Measurements from ENCODE around the gene PLEK2. TPM values are rescaled to one million over a fixed set of nuclear protein-coding genes. Genes with fewer than 3 reads are reported as not detected.

The PLEK2 gene
- total and polyA plus RNA-seq, 4 donors = 0.77 to 1.6 (median 1.0) TPM; not detected in 1

GRCh38 chr14:67446371-67447032 lies 34.5 kb upstream of the PLEK2 start:
- H3K27me3 ChIP-seq (ENCODE audit: control insufficient read depth, insufficient read depth, low read length) = no peaks in the 10 kb centered on the region
- H3K27ac ChIP-seq (ENCODE audit: low read depth, low read length) = no peak overlapping the region
- H3K4me1 ChIP-seq (ENCODE audit: control insufficient read depth, insufficient read depth, low read length) = peaks cover 5% of the 10 kb centered on the region
- DNase-seq (ENCODE audit: low read depth in 4 of 6, low spot score in 6 of 6) = peak; percentile 22 to 82 (median 44)
- 42% methylated on average over 7 of the region's 8 CpGs for WGBS (ENCODE audit: insufficient coverage)
- no peaks in the 10 kb centered on the region for H3K36me3 ChIP-seq (ENCODE audit: control insufficient read depth, insufficient read depth, low read length)
- no peaks in the 10 kb centered on the region for H3K9me3 ChIP-seq (ENCODE audit: control insufficient read depth, insufficient read depth, low read length)
- H3K4me3 ChIP-seq (ENCODE audit: low read depth, low read length) = no peak overlapping the region

GRCh38 chr14:67444395-67444794 lies 32.4 kb upstream of the PLEK2 start:
- WGBS (ENCODE audit: insufficient coverage) = 89% methylated on average over 2 of the region's 3 CpGs
- no peak overlapping the region for H3K4me3 ChIP-seq (ENCODE audit: low read depth, low read length)
- H3K27me3 ChIP-seq (ENCODE audit: control insufficient read depth, insufficient read depth, low read length) = no peaks in the 10 kb centered on the region
- H3K9me3 ChIP-seq (ENCODE audit: control insufficient read depth, insufficient read depth, low read length) = no peaks in the 10 kb centered on the region
- H3K4me1 ChIP-seq (ENCODE audit: control insufficient read depth, insufficient read depth, low read length) = peaks cover 5% of the 10 kb centered on the region
- no peaks in the 10 kb centered on the region for H3K36me3 ChIP-seq (ENCODE audit: control insufficient read depth, insufficient read depth, low read length)
- DNase-seq (ENCODE audit: low read depth in 4 of 6, low spot score in 6 of 6) = no peak
- no peak overlapping the region for H3K27ac ChIP-seq (ENCODE audit: low read depth, low read length)

DNA sequence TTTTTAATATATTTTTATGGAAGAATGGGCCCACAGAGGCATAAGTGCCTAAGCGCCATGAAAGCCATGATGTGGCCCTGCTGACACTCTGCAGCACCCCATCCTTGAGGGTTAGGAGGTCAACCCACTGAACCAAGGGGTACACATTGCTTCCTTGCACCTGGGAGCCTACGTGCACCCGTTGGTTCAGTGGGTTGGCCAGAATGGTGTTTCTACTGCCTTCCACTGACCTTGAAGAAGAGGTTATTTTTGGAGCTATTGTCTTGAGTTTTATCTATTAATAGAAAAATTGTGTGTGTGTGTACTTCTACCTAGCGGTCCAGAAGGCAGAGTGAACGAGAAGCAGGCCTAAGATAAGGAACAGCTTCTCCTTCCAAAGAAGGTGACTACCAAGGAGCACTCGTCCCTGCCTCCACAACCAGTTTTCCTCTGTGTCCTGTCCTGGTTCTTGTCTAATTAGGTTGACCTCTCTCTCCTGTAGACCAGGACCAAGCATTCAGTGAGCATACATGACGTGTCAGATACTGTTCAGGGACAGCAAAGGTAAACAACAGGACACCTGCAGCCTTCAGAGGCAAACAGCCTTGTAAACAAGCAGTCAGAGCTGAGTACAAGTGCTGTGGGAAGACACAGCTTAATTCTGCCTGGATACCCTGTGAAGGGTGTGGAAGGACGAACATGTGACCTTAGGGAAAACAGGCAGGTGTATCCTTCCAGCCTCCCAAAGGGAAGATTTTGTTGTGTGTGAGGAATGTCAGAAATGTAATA lies 30.4 kb upstream of the PLEK2 start:
- Histone ChIP-seq H3K4me3 (ENCODE audit: low read depth, low read length) (no peak overlapping the region), H3K9me3 (ENCODE audit: control insufficient read depth, insufficient read depth, low read length) (no peaks in the 10 kb centered on the region), H3K27ac (ENCODE audit: low read depth, low read length) (no peak overlapping the region), H3K4me1 (ENCODE audit: control insufficient read depth, insufficient read depth, low read length) (peaks cover 8% of the 10 kb centered on the region), H3K27me3 (ENCODE audit: control insufficient read depth, insufficient read depth, low read length) (no peaks in the 10 kb centered on the region), H3K36me3 (ENCODE audit: control insufficient read depth, insufficient read depth, low read length) (no peaks in the 10 kb centered on the region)
- no peak for DNase-seq (ENCODE audit: low read depth in 4 of 6, low spot score in 6 of 6)
- WGBS (ENCODE audit: insufficient coverage) = 88% methylated on average over 8 of the region's 8 CpGs

- Histone ChIP-seq H3K4me3 (ENCODE audit: low read depth, low read length) (no peak overlapping the region), H3K36me3 (ENCODE audit: control insufficient read depth, insufficient read depth, low read length) (no peaks in the 10 kb centered on the region), H3K4me1 (ENCODE audit: control insufficient read depth, insufficient read depth, low read length) (peaks cover 8% of the 10 kb centered on the region), H3K9me3 (ENCODE audit: control insufficient read depth, insufficient read depth, low read length) (no peaks in the 10 kb centered on the region), H3K27me3 (ENCODE audit: control insufficient read depth, insufficient read depth, low read length) (no peaks in the 10 kb centered on the region), H3K27ac (ENCODE audit: low read depth, low read length) (no peak overlapping the region)
- no peak for DNase-seq (ENCODE audit: low read depth in 4 of 6, low spot score in 6 of 6)
- WGBS (ENCODE audit: insufficient coverage) = 97% methylated on average over 7 of the region's 8 CpGs
Observed at GRCh38 chr14:67441672-67442071, 29.7 kb upstream of the PLEK2 start.

DNA sequence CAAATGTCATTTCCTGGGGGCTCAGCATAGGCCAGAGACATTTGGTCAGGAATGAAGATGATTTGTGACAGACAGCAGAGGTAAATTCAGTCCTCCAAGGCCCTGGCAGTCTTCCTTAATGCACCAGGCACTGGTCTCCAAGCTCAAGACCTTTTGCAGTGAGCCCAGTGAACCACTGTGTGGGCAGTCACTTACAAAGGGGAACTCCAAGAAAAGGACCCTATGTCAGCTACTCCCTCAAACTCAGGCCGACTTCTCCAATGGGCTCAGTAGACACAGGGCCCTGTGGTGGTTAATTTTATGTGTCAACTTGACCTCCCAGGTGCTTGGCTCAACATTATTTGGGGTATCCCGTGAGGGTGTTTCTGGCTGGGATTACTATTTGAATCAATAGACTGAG lies 29.3 kb upstream of the PLEK2 start:
- peaks cover 8% of the 10 kb centered on the region for H3K4me1 ChIP-seq (ENCODE audit: control insufficient read depth, insufficient read depth, low read length)
- H3K36me3 ChIP-seq (ENCODE audit: control insufficient read depth, insufficient read depth, low read length) = no peaks in the 10 kb centered on the region
- H3K4me3 ChIP-seq (ENCODE audit: low read depth, low read length) = no peak overlapping the region
- H3K27me3 ChIP-seq (ENCODE audit: control insufficient read depth, insufficient read depth, low read length) = no peaks in the 10 kb centered on the region
- no peak overlapping the region for H3K27ac ChIP-seq (ENCODE audit: low read depth, low read length)
- no CpG with 5 or more reads among the region's 2 CpGs for WGBS (ENCODE audit: insufficient coverage)
- H3K9me3 ChIP-seq (ENCODE audit: control insufficient read depth, insufficient read depth, low read length) = no peaks in the 10 kb centered on the region
- DNase-seq (ENCODE audit: low read depth in 4 of 6, low spot score in 6 of 6) = no peak

GRCh38 chr14:67440513-67440912 lies 28.5 kb upstream of the PLEK2 start:
- Histone ChIP-seq H3K36me3 (ENCODE audit: control insufficient read depth, insufficient read depth, low read length) (no peaks in the 10 kb centered on the region), H3K4me3 (ENCODE audit: low read depth, low read length) (no peak overlapping the region), H3K27ac (ENCODE audit: low read depth, low read length) (no peak overlapping the region), H3K27me3 (ENCODE audit: control insufficient read depth, insufficient read depth, low read length) (no peaks in the 10 kb centered on the region), H3K4me1 (ENCODE audit: control insufficient read depth, insufficient read depth, low read length) (peaks cover 14% of the 10 kb centered on the region), H3K9me3 (ENCODE audit: control insufficient read depth, insufficient read depth, low read length) (no peaks in the 10 kb centered on the region)
- DNase-seq (ENCODE audit: low read depth in 4 of 6, low spot score in 6 of 6) = no peak
- WGBS (ENCODE audit: insufficient coverage) = 86% methylated on average over 4 of the region's 4 CpGs

DNA sequence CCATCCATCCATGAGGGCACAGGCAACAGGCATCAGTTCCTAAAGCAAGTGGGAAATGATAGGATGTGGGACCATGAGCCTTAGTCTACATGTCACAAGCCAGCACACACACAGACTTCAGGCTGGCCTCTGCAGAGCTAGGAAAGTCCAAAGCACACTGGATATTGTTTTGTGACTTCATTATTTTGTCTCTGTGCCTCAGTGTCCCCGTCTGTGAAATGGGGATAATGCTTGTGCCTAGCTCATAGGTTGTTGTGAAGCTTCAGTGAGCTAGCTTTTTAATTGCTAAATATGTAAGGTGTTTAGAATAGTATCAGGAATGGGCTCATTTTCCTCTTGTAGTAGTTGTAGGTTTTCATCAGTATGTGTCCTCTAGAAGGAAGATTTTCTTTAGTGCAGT lies 27.0 kb upstream of the PLEK2 start:
- Histone ChIP-seq H3K9me3 (ENCODE audit: control insufficient read depth, insufficient read depth, low read length) (no peaks in the 10 kb centered on the region), H3K4me1 (ENCODE audit: control insufficient read depth, insufficient read depth, low read length) (peaks cover 17% of the 10 kb centered on the region), H3K36me3 (ENCODE audit: control insufficient read depth, insufficient read depth, low read length) (no peaks in the 10 kb centered on the region), H3K4me3 (ENCODE audit: low read depth, low read length) (no peak overlapping the region), H3K27ac (ENCODE audit: low read depth, low read length) (no peak overlapping the region), H3K27me3 (ENCODE audit: control insufficient read depth, insufficient read depth, low read length) (no peaks in the 10 kb centered on the region)
- 85% methylated on average over 1 of the region's 1 CpG for WGBS (ENCODE audit: insufficient coverage)
- DNase-seq (ENCODE audit: low read depth in 4 of 6, low spot score in 6 of 6) = no peak

DNA sequence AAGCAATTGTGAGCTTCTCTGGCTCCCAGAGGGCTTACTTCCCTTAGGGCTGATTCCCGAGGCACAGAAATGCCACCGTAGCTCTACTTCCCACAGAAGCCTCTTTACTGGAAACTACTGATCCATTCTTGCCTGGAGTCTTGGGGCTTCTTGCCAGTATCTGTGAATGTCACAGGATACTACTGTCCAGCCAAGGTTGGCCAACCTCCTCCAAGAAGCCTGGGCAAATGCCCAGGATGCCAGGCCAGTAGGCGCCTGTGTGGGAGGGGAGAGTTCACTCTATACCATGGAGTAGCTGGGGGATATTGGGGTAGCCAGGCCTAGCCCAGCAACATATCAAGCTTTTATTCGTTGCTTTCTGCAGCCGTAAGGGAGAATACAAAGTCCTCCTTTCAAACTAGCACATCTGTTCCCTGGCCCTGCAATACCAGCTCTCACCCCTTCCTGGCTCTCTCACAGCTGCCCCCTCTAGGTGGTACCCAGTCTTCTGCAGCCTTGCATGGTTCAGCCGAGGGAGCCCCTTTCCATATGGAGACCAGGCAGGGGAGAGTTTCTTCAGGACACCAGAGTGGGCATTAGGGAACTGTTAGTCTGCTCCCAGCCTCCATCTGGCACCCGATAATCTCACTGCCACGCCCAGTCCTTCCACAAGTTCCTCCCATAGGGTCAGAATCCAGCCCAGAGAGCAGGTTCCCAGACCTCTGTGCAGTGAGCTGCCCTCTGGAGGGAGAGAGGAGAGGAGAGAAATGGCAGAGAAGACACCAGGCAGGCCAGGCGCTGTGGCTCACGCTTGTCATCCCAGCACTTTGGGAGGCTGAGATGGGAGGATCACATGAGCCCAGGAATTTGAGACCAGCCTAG lies 24.3 kb upstream of the PLEK2 start:
- Histone ChIP-seq H3K9me3 (ENCODE audit: control insufficient read depth, insufficient read depth, low read length) (no peaks in the 10 kb centered on the region), H3K4me1 (ENCODE audit: control insufficient read depth, insufficient read depth, low read length) (peaks cover 17% of the 10 kb centered on the region), H3K27ac (ENCODE audit: low read depth, low read length) (peak overlapping the region; percentile 55), H3K4me3 (ENCODE audit: low read depth, low read length) (no peak overlapping the region), H3K36me3 (ENCODE audit: control insufficient read depth, insufficient read depth, low read length) (no peaks in the 10 kb centered on the region), H3K27me3 (ENCODE audit: control insufficient read depth, insufficient read depth, low read length) (no peaks in the 10 kb centered on the region)
- peak in 4 of 6 donors; percentile 13 to 85 (median 44) for DNase-seq (ENCODE audit: low read depth in 4 of 6, low spot score in 6 of 6)
- 45% methylated on average over 4 of the region's 10 CpGs for WGBS (ENCODE audit: insufficient coverage)

DNA sequence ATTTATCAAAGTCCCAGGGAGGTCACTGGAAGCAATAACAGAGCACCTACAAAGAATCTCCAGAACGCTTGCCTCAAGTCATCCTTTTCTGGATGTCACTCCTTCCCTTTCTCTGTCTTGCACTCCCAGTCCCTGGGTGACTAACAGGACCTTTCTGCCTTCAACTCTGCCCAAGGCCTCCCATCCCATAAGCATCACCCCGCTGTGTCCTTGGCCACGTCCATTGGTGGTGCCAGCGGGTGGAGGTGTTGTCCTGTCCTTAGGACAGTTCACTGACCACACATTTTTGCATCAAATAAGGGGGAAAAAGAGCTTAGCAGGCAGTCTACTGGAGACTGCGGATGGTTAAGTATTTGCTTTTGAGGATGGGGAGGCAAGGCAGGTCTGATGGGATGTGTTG lies 23.6 kb upstream of the PLEK2 start:
- H3K4me1 ChIP-seq (ENCODE audit: control insufficient read depth, insufficient read depth, low read length) = peaks cover 17% of the 10 kb centered on the region
- no peaks in the 10 kb centered on the region for H3K9me3 ChIP-seq (ENCODE audit: control insufficient read depth, insufficient read depth, low read length)
- DNase-seq (ENCODE audit: low read depth in 4 of 6, low spot score in 6 of 6) = no peak
- WGBS (ENCODE audit: insufficient coverage) = 91% methylated on average over 1 of the region's 5 CpGs
- H3K36me3 ChIP-seq (ENCODE audit: control insufficient read depth, insufficient read depth, low read length) = no peaks in the 10 kb centered on the region
- peak overlapping the region; percentile 55 for H3K27ac ChIP-seq (ENCODE audit: low read depth, low read length)
- H3K4me3 ChIP-seq (ENCODE audit: low read depth, low read length) = no peak overlapping the region
- H3K27me3 ChIP-seq (ENCODE audit: control insufficient read depth, insufficient read depth, low read length) = no peaks in the 10 kb centered on the region

All from spinal cord (tissue), 10 donors.